ENCODE measurements around the gene FGFR4. TPM values are rescaled to one million over a fixed set of nuclear protein-coding genes. Genes with fewer than 3 reads are reported as not detected.

The FGFR4 gene
- total and polyA plus RNA-seq, 2 of the 8 experiments (the other 6 are each of a cell fraction or from before 2014, with no cell fraction given): 61.4 to 88.4 TPM

GRCh38 chr5:177081859-177082258 lies 4.9 kb upstream of the FGFR4 start:
- Histone ChIP-seq H3K4me2 (ENCODE audit: insufficient read depth in 1 of 2, low read depth in 2 of 2, low read length in 2 of 2) (no peak overlapping the region), H2BK120ac (replicated peaks; ENCODE audit: low read depth, low read length) (no peak overlapping the region), H4K91ac (replicated peaks; ENCODE audit: insufficient read length, low read length) (no peak overlapping the region), H3K27ac (ENCODE audit: low read depth, low read length) (no peak overlapping the region), H3K56ac (replicated peaks; ENCODE audit: insufficient read length, low read depth, low read length) (no peak overlapping the region), H4K5ac (ENCODE audit: insufficient read length, low read depth, low read length) (no peak overlapping the region), H2BK5ac (ENCODE audit: low read depth, low read length) (no peak overlapping the region), H3K23ac (ENCODE audit: insufficient read length) (no peak overlapping the region), H3K9me3 (ENCODE audit: insufficient read depth in 2 of 2, low read depth in 1 of 2, low read length in 1 of 2) (no peaks in the 10 kb centered on the region), H3K79me1 (ENCODE audit: low read depth, low read length) (no peaks in the 10 kb centered on the region), H3K18ac (ENCODE audit: extremely low read depth, low read length) (no peak overlapping the region), H4K20me1 (replicated peaks in 1 of 2; ENCODE audit: control insufficient read depth in 1 of 2, insufficient read depth in 2 of 2, low read length in 2 of 2) (no peaks in the 10 kb centered on the region), H2BK20ac (ENCODE audit: low read length) (no peak overlapping the region), H3K9ac (replicated peaks in 1 of 4; ENCODE audit: extremely low read depth in 1 of 4, low read depth in 3 of 4, low read length in 3 of 4) (no peak overlapping the region; a peak in 1 of 7 replicates), H3K23me2 (ENCODE audit: low read depth, low read length) (peaks cover 2% of the 10 kb centered on the region; the same call in 1 of the 2 replicates), H3K14ac (ENCODE audit: insufficient read length) (no peak overlapping the region), H2BK15ac (ENCODE audit: low read length) (no peak overlapping the region), H3K4me3 (ENCODE audit: extremely low read depth in 1 of 4, insufficient read depth in 2 of 4, low read depth in 3 of 4, low read length in 4 of 4) (no peak overlapping the region), H3K36me3 (ENCODE audit: control insufficient read depth in 2 of 4, insufficient read depth in 4 of 4, low read length in 3 of 4) (no peaks in the 10 kb centered on the region), H3K4me1 (replicated peaks in 1 of 4; ENCODE audit: control insufficient read depth in 3 of 4, insufficient read depth in 4 of 4, low read length in 3 of 4) (peaks cover 0 to 13% (median 7%) of the 10 kb centered on the region in 4 experiments; a peak in 5 of 7 replicates), H4K8ac (ENCODE audit: extremely low read depth, insufficient read depth, low read length) (no peak overlapping the region), H2AK5ac (ENCODE audit: low read depth, low read length) (no peak overlapping the region), H2BK12ac (ENCODE audit: low read depth, low read length) (no peak overlapping the region; the same call in 1 of the 2 replicates), H3K4ac (replicated peaks; ENCODE audit: insufficient read length, low read depth, low read length) (no peak overlapping the region), H3K27me3 (replicated peaks in 1 of 4; ENCODE audit: control insufficient read depth in 3 of 4, extremely low read depth in 1 of 4, insufficient read depth in 3 of 4, low read length in 3 of 4) (no peaks in the 10 kb centered on the region), H3K79me2 (ENCODE audit: control insufficient read depth in 1 of 2, insufficient read depth in 2 of 2, low read length in 2 of 2) (no peaks in the 10 kb centered on the region), H2AFZ (ENCODE audit: low read length) (no peak overlapping the region)
- CTCF ChIA-PET (ENCODE audit: partially characterized antibody): interaction anchor here (1.0 to 11.9 kb wide), 3 partner anchors 11 to 309 kb away, joined by 3 to 164 read pairs (median 161); no protein-coding TSS in a partner anchor
- WGBS, 2 experiments (ENCODE audit: extremely low coverage in 1 of 2, insufficient coverage in 1 of 2, insufficient read length in 1 of 2, insufficient replicate concordance in 2 of 2, low coverage in 1 of 2, low lambda C conversion rate in 2 of 2, missing lambda C conversion rate in 1 of 2): 97% methylated on average over 10 of the region's 10 CpGs; no CpG with 5 or more reads in 1 of the 2 experiments
- DNase-seq (ENCODE audit: low read depth in 1 of 2, low spot score in 2 of 2) (no peak), FAIRE-seq (no peak)
- POLR2A ChIA-PET (ENCODE audit: partially characterized antibody): interaction anchor here (1.2 kb wide), 1 partner anchor 52 kb away, joined by 3 read pairs; the partner anchor contains the start of gene NSD1
- TF ChIP-seq ASH2L (IDR thresholded peaks at IDR 0.05; ENCODE audit: low read length) (no peak), SIX5 (IDR thresholded peaks at IDR 0.05; ENCODE audit: low read depth, low read length) (no peak), CBX5 (IDR thresholded peaks at IDR 0.05; ENCODE audit: low read depth, low read length) (no peak)
